Colonic mucosa (tissue), 4 donors: ENCODE measurements around the gene RAP1GDS1. TPM values are rescaled to one million over a fixed set of nuclear protein-coding genes. Genes with fewer than 3 reads are reported as not detected.
"Not testable (repeated sequence)": the region's sequence is repeated elsewhere in the genome, so short reads cannot be mapped to it uniquely, and the experiment has no call there.

Experiments used
- DNase-seq: peaks from one replicate; pipeline ENCODE4 v3.0.0-alpha.2; 2020
- H3K27ac ChIP-seq: fragments of 200-600 bp; one replicate; pipeline ENCODE4 v1.8.0; 2021
- H3K27me3 ChIP-seq: fragments of 200-600 bp; one replicate; pipeline ENCODE4 v1.8.0; 2021
- H3K36me3 ChIP-seq: fragments of 200-600 bp; one replicate; pipeline ENCODE4 v1.8.0; 2021
- H3K4me1 ChIP-seq: fragments of 200-600 bp; one replicate; pipeline ENCODE4 v1.8.0; 2021; ENCODE audit warnings: mild to moderate bottlenecking
- H3K4me3 ChIP-seq: fragments of 200-600 bp; one replicate; pipeline ENCODE4 v1.8.0; 2021
- H3K9ac ChIP-seq, 2 donors: one replicate each; pipeline ENCODE4 v1.7.0; 2013; ENCODE audit warnings: control low read depth in 2 of 2, low read depth in 2 of 2, low read length in 2 of 2
- H3K9me3 ChIP-seq: fragments of 200-600 bp; one replicate; pipeline ENCODE4 v1.8.0; 2021
- CTCF ChIP-seq: fragments of 200-600 bp; IDR thresholded peaks from one replicate; pipeline ENCODE4 v1.8.0; 2022; ENCODE audit warnings: antibody characterized with exemption, mild to moderate bottlenecking
- intact Hi-C: fragments of 100-400 bp; cut with DNase I; formaldehyde crosslinking; loops from one replicate; pipeline ENCODE4 v1.14.1; 2022
- total RNA-seq, 2 donors: library from RNA; stranded (reverse); fragmentation: NEBNext Ultra II Directional in 1 of 2; extraction: Animal tissue kit (Norgen Biotek cat#: 25700) in 1 of 2; gene quantifications; one replicate each; pipeline ENCODE4 v1.2.1, GENCODE V29; 2021
- donor health status: healthy.
- donor health status: DM: no; HTN: no; CAD: no.
- donor health status: DM: no; HTN: no; CAD: no.

Gene RAP1GDS1
- total RNA-seq, 2 donors from 2014 or later = 38.4 to 42.3 TPM

GRCh38 chr4:98352940-98353339 is 91.8 kb downstream of the RAP1GDS1 start:
- intact Hi-C loops = no loop called here
- Histone ChIP-seq H3K27me3 (no peaks in the 10 kb centered on the region), H3K4me3 (no peak overlapping the region), H3K9me3 (no peaks in the 10 kb centered on the region), H3K27ac (no peak overlapping the region), H3K9ac (no peak overlapping the region), H3K36me3 (no peaks in the 10 kb centered on the region), H3K4me1 (no peaks in the 10 kb centered on the region)
- DNase-seq = no peak
- no peak for TF ChIP-seq CTCF

- intact Hi-C loops = no loop called here
- TF ChIP-seq CTCF = no peak
- no peaks in the 10 kb centered on the region for H3K36me3 ChIP-seq
- no peak overlapping the region for H3K9ac ChIP-seq
- no peaks in the 10 kb centered on the region for H3K27me3 ChIP-seq
- H3K27ac ChIP-seq = no peak overlapping the region
- no peak for DNase-seq
- no peaks in the 10 kb centered on the region for H3K9me3 ChIP-seq
- H3K4me1 ChIP-seq = no peaks in the 10 kb centered on the region
- H3K4me3 ChIP-seq = no peak overlapping the region
Observed at GRCh38 chr4:98358630-98359248, 97.6 kb downstream of the RAP1GDS1 start.

DNA sequence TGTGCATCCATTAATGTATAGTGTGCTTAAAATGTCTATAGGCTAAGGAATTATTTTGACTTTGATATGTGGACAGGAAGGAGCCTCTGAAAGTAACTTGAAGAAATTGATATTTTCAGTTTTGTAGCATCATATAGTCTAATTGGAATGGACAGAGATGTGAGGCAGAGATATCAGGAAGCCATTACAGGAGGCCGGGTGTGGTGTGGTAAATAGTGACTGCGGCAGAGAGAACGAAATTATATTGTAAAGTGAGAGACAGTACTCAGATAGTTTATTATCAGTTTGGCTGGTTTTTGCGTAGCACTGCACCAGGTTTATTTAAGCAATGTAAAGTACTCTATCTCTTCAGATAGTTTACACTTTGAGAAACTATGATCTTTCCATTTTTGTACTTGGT is 98.5 kb downstream of the RAP1GDS1 start:
- H3K9me3 ChIP-seq = no peaks in the 10 kb centered on the region
- no peak overlapping the region for H3K27ac ChIP-seq
- H3K36me3 ChIP-seq = no peaks in the 10 kb centered on the region
- no peak for DNase-seq
- H3K27me3 ChIP-seq = no peaks in the 10 kb centered on the region
- H3K4me1 ChIP-seq = no peaks in the 10 kb centered on the region
- no peak overlapping the region for H3K9ac ChIP-seq
- TF ChIP-seq CTCF = no peak
- intact Hi-C loops = no loop called here
- H3K4me3 ChIP-seq = no peak overlapping the region

DNA sequence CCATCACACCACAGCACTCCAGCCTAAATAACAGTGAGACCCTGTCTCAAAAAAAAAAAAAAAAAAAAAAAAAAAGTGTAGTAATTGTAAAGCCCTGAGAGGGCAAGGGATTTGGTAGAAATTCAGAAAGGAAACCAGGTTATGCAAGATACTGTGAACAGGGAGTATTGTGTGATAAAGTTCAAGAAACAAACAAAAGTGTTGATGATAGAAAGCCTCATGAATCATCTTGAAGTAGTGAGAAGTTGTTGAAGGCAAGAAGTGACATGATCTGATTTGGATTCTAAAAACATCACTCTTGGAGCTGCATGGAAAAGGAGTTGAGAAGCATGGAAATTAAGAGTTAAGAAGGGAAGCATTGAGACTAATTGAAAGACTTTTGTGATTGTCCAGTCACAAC is 102.2 kb downstream of the RAP1GDS1 start:
- H3K9ac ChIP-seq = no peak overlapping the region
- DNase-seq = no peak
- no peak for TF ChIP-seq CTCF
- H3K36me3 ChIP-seq = no peaks in the 10 kb centered on the region
- H3K27ac ChIP-seq = no peak overlapping the region
- no peak overlapping the region for H3K4me3 ChIP-seq
- H3K9me3 ChIP-seq = no peaks in the 10 kb centered on the region
- intact Hi-C loops = no loop called here
- no peaks in the 10 kb centered on the region for H3K4me1 ChIP-seq
- H3K27me3 ChIP-seq = no peaks in the 10 kb centered on the region

- H3K36me3 ChIP-seq, H3K27me3 ChIP-seq, H3K4me3 ChIP-seq, H3K4me1 ChIP-seq, H3K27ac ChIP-seq, H3K9me3 ChIP-seq, DNase-seq, intact Hi-C loops, H3K9ac ChIP-seq: not testable (repeated sequence)
Observed at GRCh38 chr4:98366275-98366674, 105.1 kb downstream of the RAP1GDS1 start.

DNA sequence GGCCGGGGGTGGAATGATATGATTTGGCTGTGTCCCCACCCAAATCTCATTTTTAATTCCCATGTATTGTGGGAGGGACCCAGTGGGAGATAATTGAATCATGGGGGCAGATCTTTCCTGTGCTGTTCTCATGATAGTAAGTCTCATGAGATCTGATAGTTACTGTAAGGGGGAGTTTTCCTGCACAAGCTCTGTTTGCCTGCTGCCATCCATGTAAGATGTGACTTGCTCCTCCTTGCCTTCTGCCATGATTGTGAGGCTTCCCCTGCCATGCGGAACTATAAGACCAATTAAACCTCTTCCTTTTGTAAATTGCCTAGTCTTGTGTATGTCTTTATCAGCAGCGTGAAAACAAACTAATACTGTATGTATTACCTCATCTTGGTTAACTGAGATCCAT is 106.8 kb downstream of the RAP1GDS1 start:
- H3K27me3 ChIP-seq, H3K9me3 ChIP-seq, intact Hi-C loops, DNase-seq, H3K4me3 ChIP-seq, H3K27ac ChIP-seq, H3K9ac ChIP-seq, H3K36me3 ChIP-seq, H3K4me1 ChIP-seq: not testable (repeated sequence)
